SK-N-SH (cell line): ENCODE data around the gene TDRD9. TPM values are rescaled to one million over a fixed set of nuclear protein-coding genes. Genes with fewer than 3 reads are reported as not detected.

Source experiments
- CTCF ChIA-PET: fragments of 300-600, 350-600 bp; formaldehyde crosslinking; extraction: SDS; loops from one replicate; lab custom pipeline; 2021; lab: Yijun Ruan, JAX
- POLR2A ChIA-PET: fragments of 350-600 bp; sonication (Branson Sonifier 250); formaldehyde crosslinking; extraction: SDS; loops from one replicate; lab custom pipeline; 2020; ENCODE audit warnings: antibody characterized with exemption, inconsistent platforms; lab: Yijun Ruan, JAX
- DNase-seq: peaks from one replicate; pipeline ENCODE4 v3.0.0; 2012
- H2AFZ ChIP-seq: fragments of 200-600 bp; sonication (generic); 2 replicates; pipeline ENCODE4 v1.8.1; 2016; ENCODE audit warnings: antibody characterized with exemption, mild to moderate bottlenecking, low read depth
- H3F3A ChIP-seq: fragments of 200-600 bp; sonication (generic); replicated peaks from 2 replicates; pipeline ENCODE3; 2016; ENCODE audit warnings: antibody characterized with exemption, mild to moderate bottlenecking; ENCODE audit not compliant: insufficient read depth
- H3K27ac ChIP-seq, 2 experiments: fragments of 200-500 bp in 1 of 2; fragments of 200-600 bp in 1 of 2; sonication (Bioruptor generic) in 1 of 2; sonication (generic), shearing (Covaris generic) in 1 of 2; 2 replicates each; pipeline versions ENCODE4 v1.5.1 to v1.6.1; 2014 to 2016; ENCODE audit warnings: low read depth in 2 of 2, inconsistent platforms in 1 of 2, low read length in 1 of 2, mild to moderate bottlenecking in 1 of 2, mixed read lengths in 1 of 2
- H3K27me3 ChIP-seq: fragments of 200-600 bp; sonication (generic), shearing (Covaris generic); 2 replicates; pipeline ENCODE4 v1.6.1; 2016; ENCODE audit warnings: mixed run types; ENCODE audit not compliant: insufficient read depth
- H3K36me3 ChIP-seq, 2 experiments: fragments of 200-500 bp in 1 of 2; fragments of 200-600 bp in 1 of 2; sonication (Bioruptor generic) in 1 of 2; sonication (generic) in 1 of 2; replicated peaks in 1 of 2; 2 replicates each; pipeline versions ENCODE3 to v1.5.1; 2014 to 2016; ENCODE audit warnings: low read length in 1 of 2, mild to moderate bottlenecking in 1 of 2; ENCODE audit not compliant: insufficient read depth in 2 of 2, control insufficient read depth in 1 of 2
- H3K4me1 ChIP-seq, 2 experiments: fragments of 200-500 bp in 1 of 2; fragments of 200-600 bp in 1 of 2; sonication (Bioruptor generic) in 1 of 2; sonication (generic), shearing (Covaris generic) in 1 of 2; 2 replicates each; pipeline versions ENCODE4 v1.5.1 to v1.6.1; 2014 to 2016; ENCODE audit warnings: low read depth in 1 of 2, low read length in 1 of 2, mixed run types in 1 of 2; ENCODE audit not compliant: insufficient read depth in 2 of 2, control insufficient read depth in 1 of 2
- H3K4me2 ChIP-seq: fragments of 200-600 bp; sonication (generic), shearing (Covaris generic); 2 replicates; pipeline ENCODE4 v1.6.1; 2017; ENCODE audit warnings: mixed run types
- H3K4me3 ChIP-seq, 2 experiments: fragments of 200-500 bp in 1 of 2; fragments of 200-600 bp in 1 of 2; sonication (Bioruptor generic) in 1 of 2; sonication (generic), shearing (Covaris generic) in 1 of 2; 2 replicates each; pipeline versions ENCODE4 v1.5.1 to v1.8.1; 2014 to 2016; ENCODE audit warnings: low read depth in 2 of 2, inconsistent platforms in 1 of 2, low read length in 1 of 2, mild to moderate bottlenecking in 1 of 2, mixed read lengths in 1 of 2, moderate library complexity in 1 of 2
- H3K79me2 ChIP-seq: fragments of 200-600 bp; sonication (generic); 2 replicates; pipeline ENCODE4 v1.8.1; 2017; ENCODE audit warnings: mild to moderate bottlenecking; ENCODE audit not compliant: insufficient read depth
- H3K9ac ChIP-seq: fragments of 200-600 bp; sonication (generic); 2 replicates; pipeline ENCODE4 v1.6.1; 2017; ENCODE audit warnings: mixed run types
- H3K9me2 ChIP-seq: fragments of 200-600 bp; sonication (generic); 2 replicates; pipeline ENCODE4 v1.6.1; 2017; ENCODE audit warnings: mixed run types
- H3K9me3 ChIP-seq: fragments of 200-600 bp; sonication (generic); 2 replicates; pipeline ENCODE4 v1.6.1; 2017; ENCODE audit warnings: mixed run types, mild to moderate bottlenecking, moderate library complexity
- H4K20me1 ChIP-seq: fragments of 200-600 bp; sonication (generic); 2 replicates; pipeline ENCODE4 v1.6.1; 2017; ENCODE audit warnings: mild to moderate bottlenecking, mixed run types; ENCODE audit not compliant: insufficient read depth
- ELF1 ChIP-seq: IDR thresholded peaks from 2 replicates; pipeline ENCODE4 v1.4.0; 2012
- EP300 ChIP-seq, 2 experiments: IDR thresholded peaks; 2 replicates each; pipeline versions ENCODE4 v1.4.0 to v1.6.1; 2012; ENCODE audit warnings: borderline replicate concordance in 1 of 2, low read depth in 1 of 2, low read length in 1 of 2
- EZH2phosphoT487 ChIP-seq: fragments of 200-600 bp; sonication (generic); IDR thresholded peaks from 2 replicates; pipeline ENCODE4 v1.6.1; 2017; ENCODE audit warnings: low read depth, mixed run types, mild to moderate bottlenecking, antibody characterized with exemption, moderate library complexity, borderline replicate concordance
- FOSL2 ChIP-seq: IDR thresholded peaks from 2 replicates; pipeline ENCODE4 v1.4.0; 2012; ENCODE audit warnings: low read depth, mild to moderate bottlenecking, moderate library complexity, borderline replicate concordance
- FOXJ3 ChIP-seq: sonication (generic); formaldehyde crosslinking; IDR thresholded peaks from 2 replicates; pipeline ENCODE4 v1.5.1; 2020; ENCODE audit warnings: mild to moderate bottlenecking, missing genetic modification reagents
- GABPA ChIP-seq: IDR thresholded peaks from 2 replicates; pipeline ENCODE4 v1.4.0; 2012; ENCODE audit warnings: low read depth, mild to moderate bottlenecking
- GATA2 ChIP-seq: sonication (generic); formaldehyde crosslinking; IDR thresholded peaks from 2 replicates; pipeline ENCODE4 v1.5.0; 2020; ENCODE audit warnings: mild to moderate bottlenecking, missing genetic modification reagents
- IRF3 ChIP-seq: fragments of 150-350 bp; IDR thresholded peaks from 2 replicates; pipeline ENCODE4 v1.6.1; 2016; ENCODE audit warnings: mild to moderate bottlenecking, low read depth, low read length
- MAX ChIP-seq: IDR thresholded peaks from 2 replicates; pipeline ENCODE4 v1.4.0; 2012; ENCODE audit warnings: low read depth
- MEF2A ChIP-seq: IDR thresholded peaks from 2 replicates; pipeline ENCODE4 v1.4.0; 2012; ENCODE audit warnings: low read depth, borderline replicate concordance
- RFX5 ChIP-seq: IDR thresholded peaks from 2 replicates; pipeline ENCODE4 v1.6.1; 2012; ENCODE audit warnings: mild to moderate bottlenecking, improper control_type of control experiment, low read length
- SIN3A ChIP-seq: IDR thresholded peaks from 2 replicates; pipeline ENCODE4 v1.6.1; 2012; ENCODE audit warnings: low read depth, mild to moderate bottlenecking, low read length, moderate library complexity, borderline replicate concordance
- SMC3 ChIP-seq: IDR thresholded peaks from 2 replicates; pipeline ENCODE4 v1.6.1; 2012; ENCODE audit warnings: low read depth, low read length, improper control_type of control experiment
- TCF12 ChIP-seq: IDR thresholded peaks from 2 replicates; pipeline ENCODE4 v1.4.0; 2012
- TEAD4 ChIP-seq: IDR thresholded peaks from 2 replicates; pipeline ENCODE4 v1.4.0; 2012; ENCODE audit warnings: mild to moderate bottlenecking, borderline replicate concordance; ENCODE audit not compliant: insufficient read depth
- USF1 ChIP-seq: IDR thresholded peaks from 2 replicates; pipeline ENCODE4 v1.4.0; 2012; ENCODE audit warnings: low read depth, borderline replicate concordance
- USF2 ChIP-seq: fragments of 150-350 bp; IDR thresholded peaks from 2 replicates; pipeline ENCODE4 v1.6.1; 2017; ENCODE audit warnings: antibody characterized with exemption, low read length, low read depth, borderline replicate concordance
- ZBTB33 ChIP-seq: IDR thresholded peaks from 2 replicates; pipeline ENCODE4 v1.4.0; 2012; ENCODE audit warnings: low read depth, borderline replicate concordance
- WGBS: methylation state at CpG from one replicate; pipeline ENCODE4 v1.1.6; 2017; ENCODE audit warnings: low lambda C conversion rate; 5-methylcytosine and 5-hydroxymethylcytosine counted together
- polyA plus RNA-seq, 3 experiments: library from polyadenylated mRNA; depleted of rRNA; stranded (reverse); fragments of >200 nt; gene quantifications; 2 replicates each; pipeline ENCODE4 v1.2.3, GENCODE V29; 2012

TDRD9 gene
- polyA plus RNA-seq, 1 of the 3 experiments (the other 2 are of a cell fraction) = not detected

GRCh38 chr14:104047761-104048160 is 119.5 kb downstream of the TDRD9 start:
- Histone ChIP-seq H3F3A (no peaks in the 10 kb centered on the region), H3K4me1 (peaks cover 0 to 12% of the 10 kb centered on the region in 2 experiments; a peak in 1 of 4 replicates), H3K79me2 (no peaks in the 10 kb centered on the region), H3K4me2 (no peak overlapping the region), H3K4me3 (no peak overlapping the region), H2AFZ (no peak overlapping the region), H3K36me3 (no peaks in the 10 kb centered on the region), H3K27me3 (no peaks in the 10 kb centered on the region), H4K20me1 (no peaks in the 10 kb centered on the region), H3K9me2 (no peaks in the 10 kb centered on the region), H3K9me3 (no peaks in the 10 kb centered on the region), H3K27ac (no peak overlapping the region), H3K9ac (no peak overlapping the region)
- ChIA-PET CTCF (interaction anchor here (0.8 to 2.9 kb wide), 2 partner anchors 30 to 31 kb away, joined by 5 to 10 read pairs; no protein-coding TSS in a partner anchor), POLR2A (no interaction called here)
- WGBS = 67% methylated on average over 3 of the region's 3 CpGs
- TF ChIP-seq GATA2 (CRISPR knock-in tag) (no peak), TCF12 (no peak), TEAD4 (no peak), MEF2A (no peak), ELF1 (no peak), SMC3 (no peak), GABPA (no peak), FOSL2 (no peak), MAX (no peak), IRF3 (no peak), RFX5 (no peak), EZH2phosphoT487 (no peak), USF1 (no peak), EP300 (IDR thresholded peaks at IDR 0.05; ENCODE audit: borderline replicate concordance in 1 of 2, low read depth in 1 of 2, low read length in 1 of 2) (no peak), SIN3A (no peak), USF2 (no peak), FOXJ3 (CRISPR knock-in tag) (no peak), ZBTB33 (no peak)
- no peak for DNase-seq
